GM06990 (cell line): Measurements from ENCODE around the gene CLSTN2.

ENCODE experiments used
- DNase-seq: peaks from one replicate; pipeline ENCODE4 v3.0.0-alpha.2; 2011; ENCODE audit not compliant: insufficient read length; ENCODE audit errors: extremely low read depth
- H3K27me3 ChIP-seq: replicated peaks from 2 replicates; pipeline ENCODE4 v1.6.0; 2011; ENCODE audit warnings: low read length; ENCODE audit not compliant: control insufficient read depth, insufficient read depth
- H3K36me3 ChIP-seq: 2 replicates; pipeline ENCODE4 v1.5.1; 2011; ENCODE audit warnings: low read length; ENCODE audit not compliant: control insufficient read depth, insufficient read depth
- H3K4me3 ChIP-seq: replicated peaks from 2 replicates; pipeline ENCODE4 v1.5.1; 2011; ENCODE audit warnings: low read depth, mild to moderate bottlenecking, control low read depth, low read length
- TF ChIP-seq, protein P1 (sequence below): IDR thresholded peaks from 2 replicates; pipeline ENCODE4 v1.5.1; 2011; ENCODE audit warnings: low read length, control low read depth, mild to moderate bottlenecking, inconsistent platforms; ENCODE audit not compliant: insufficient read depth, poor library complexity, severe bottlenecking

CLSTN2 gene

DNA sequence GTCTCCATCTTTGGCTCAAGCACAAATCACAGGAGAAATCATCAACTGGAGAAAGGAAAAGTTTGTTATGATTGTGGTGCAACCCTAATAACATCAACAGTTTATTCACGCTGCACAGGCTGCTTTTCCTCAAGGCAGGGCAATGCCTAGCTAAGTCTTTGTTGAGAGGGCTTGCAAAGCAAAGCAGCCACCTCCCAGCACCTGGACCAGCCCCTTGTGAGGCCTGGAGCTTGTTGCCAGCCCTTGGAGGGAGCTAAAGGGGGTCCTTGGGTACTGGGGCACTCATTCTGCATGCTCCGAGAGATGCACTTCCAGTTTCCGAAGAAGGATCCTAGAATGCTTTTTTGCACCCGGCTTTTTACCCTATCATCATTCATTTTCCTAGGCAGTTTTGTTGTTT lies 288.2 kb downstream of the CLSTN2 start:
- Histone ChIP-seq H3K36me3 (no peaks in the 10 kb centered on the region), H3K27me3 (no peaks in the 10 kb centered on the region; the same call in 1 of the 2 replicates), H3K4me3 (no peak overlapping the region)
- DNase-seq: no peak
- TF ChIP-seq, protein P1, sequence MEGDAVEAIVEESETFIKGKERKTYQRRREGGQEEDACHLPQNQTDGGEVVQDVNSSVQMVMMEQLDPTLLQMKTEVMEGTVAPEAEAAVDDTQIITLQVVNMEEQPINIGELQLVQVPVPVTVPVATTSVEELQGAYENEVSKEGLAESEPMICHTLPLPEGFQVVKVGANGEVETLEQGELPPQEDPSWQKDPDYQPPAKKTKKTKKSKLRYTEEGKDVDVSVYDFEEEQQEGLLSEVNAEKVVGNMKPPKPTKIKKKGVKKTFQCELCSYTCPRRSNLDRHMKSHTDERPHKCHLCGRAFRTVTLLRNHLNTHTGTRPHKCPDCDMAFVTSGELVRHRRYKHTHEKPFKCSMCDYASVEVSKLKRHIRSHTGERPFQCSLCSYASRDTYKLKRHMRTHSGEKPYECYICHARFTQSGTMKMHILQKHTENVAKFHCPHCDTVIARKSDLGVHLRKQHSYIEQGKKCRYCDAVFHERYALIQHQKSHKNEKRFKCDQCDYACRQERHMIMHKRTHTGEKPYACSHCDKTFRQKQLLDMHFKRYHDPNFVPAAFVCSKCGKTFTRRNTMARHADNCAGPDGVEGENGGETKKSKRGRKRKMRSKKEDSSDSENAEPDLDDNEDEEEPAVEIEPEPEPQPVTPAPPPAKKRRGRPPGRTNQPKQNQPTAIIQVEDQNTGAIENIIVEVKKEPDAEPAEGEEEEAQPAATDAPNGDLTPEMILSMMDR: no peak

DNA sequence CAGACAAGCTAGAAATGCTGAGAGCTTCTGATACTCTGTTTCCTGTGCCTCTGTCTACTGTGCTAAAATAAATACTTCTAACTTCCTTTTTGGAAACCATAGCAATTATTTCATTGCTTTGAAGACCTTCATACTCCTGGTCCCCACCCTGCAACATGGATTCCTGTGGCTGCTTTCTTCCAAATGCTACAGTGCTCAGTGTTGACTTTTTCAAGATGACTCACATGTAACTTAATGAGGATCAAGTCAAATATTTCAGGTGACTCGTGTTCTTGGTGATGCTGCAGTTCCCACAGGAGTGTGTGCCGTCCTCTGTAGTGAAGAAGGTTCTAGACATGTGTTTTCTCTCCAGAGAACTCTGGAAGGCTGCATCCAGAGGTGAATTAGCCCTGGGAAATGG lies 288.6 kb downstream of the CLSTN2 start:
- DNase-seq: no peak
- Histone ChIP-seq H3K27me3 (no peaks in the 10 kb centered on the region; the same call in 1 of the 2 replicates), H3K4me3 (no peak overlapping the region), H3K36me3 (no peaks in the 10 kb centered on the region)
- TF ChIP-seq, protein P1: no peak

DNA sequence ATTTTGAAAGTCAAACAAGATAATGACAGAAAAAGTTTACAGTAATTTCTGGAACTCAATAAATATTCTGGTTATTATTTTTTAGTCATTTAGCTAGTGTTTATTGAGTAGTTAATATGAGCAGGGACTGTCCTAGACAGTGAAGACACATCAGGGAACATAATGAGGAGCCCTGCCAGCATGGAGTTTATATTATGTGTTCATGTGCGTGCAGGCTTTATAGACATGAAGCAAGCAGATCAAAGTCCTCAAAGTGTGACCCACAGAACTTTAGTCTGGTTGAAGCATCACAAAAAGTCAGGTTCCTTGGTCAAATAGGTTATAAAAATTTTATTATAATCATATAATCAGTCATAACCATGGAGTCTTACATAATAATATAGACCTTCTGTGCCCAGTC lies 289.3 kb downstream of the CLSTN2 start:
- TF ChIP-seq, protein P1: no peak
- DNase-seq: no peak
- Histone ChIP-seq H3K27me3 (no peaks in the 10 kb centered on the region; the same call in 1 of the 2 replicates), H3K4me3 (no peak overlapping the region), H3K36me3 (no peaks in the 10 kb centered on the region)

DNA sequence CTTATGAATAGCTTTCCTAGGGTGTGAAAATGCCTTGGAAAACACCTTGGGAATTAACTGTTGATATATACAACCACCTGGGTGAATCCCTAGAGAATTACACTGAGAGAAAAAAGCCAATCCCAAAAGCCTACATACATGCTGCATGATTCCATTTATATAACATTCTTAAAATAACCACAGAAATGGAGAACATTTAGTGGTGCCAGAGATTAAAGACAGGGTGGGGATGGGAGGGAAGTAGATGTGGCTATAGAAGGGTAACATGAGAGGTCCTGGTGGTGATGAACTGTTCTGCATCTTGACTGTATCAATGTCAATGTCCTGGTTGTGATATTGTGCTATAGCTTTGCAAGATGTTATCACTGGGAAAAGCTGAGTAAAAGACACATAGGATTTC lies 291.0 kb downstream of the CLSTN2 start:
- Histone ChIP-seq H3K27me3 (no peaks in the 10 kb centered on the region; the same call in 1 of the 2 replicates), H3K36me3 (no peaks in the 10 kb centered on the region), H3K4me3 (no peak overlapping the region)
- TF ChIP-seq, protein P1: no peak
- no peak for DNase-seq

DNA sequence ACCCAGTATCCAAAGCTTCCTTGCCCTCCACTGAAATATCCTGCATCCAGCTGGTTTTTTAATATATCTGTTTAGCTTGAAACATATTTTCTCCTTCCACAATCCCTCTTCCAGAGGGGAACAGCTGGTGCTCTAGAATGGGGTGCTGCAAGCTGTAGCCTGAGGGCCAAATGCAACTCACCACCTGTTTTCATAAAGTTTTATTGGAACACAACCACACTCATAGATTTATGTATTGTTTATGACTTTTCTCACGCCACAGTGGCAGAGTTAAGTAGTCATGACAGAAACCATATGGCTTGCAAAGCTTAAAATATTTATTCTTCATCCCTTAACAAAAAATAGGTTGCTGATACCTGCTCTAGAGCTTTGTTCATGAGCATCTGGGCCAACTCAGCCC lies 298.7 kb downstream of the CLSTN2 start:
- no peak overlapping the region for H3K4me3 ChIP-seq
- H3K36me3 ChIP-seq: no peaks in the 10 kb centered on the region
- TF ChIP-seq, protein P1: no peak
- DNase-seq: no peak
- no peaks in the 10 kb centered on the region for H3K27me3 ChIP-seq

DNA sequence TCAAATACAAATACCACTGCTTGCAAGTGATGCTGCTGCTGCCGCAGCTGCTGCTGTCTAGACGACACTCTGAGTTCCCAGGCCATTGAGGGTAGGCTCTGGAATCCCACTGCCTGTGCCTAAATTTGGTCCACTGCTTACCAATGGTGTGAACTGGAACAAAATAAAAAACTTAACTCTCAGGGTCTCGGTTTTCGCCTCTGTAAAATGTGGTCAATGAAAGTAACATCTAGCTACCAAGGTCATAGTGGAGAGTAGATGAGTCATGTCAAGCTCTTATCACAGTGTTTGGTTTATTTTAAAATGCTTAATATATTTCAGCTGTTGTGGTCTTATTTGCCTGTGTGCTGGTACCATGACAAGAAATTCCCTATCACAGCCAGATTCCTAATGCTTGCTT lies 299.3 kb downstream of the CLSTN2 start:
- Histone ChIP-seq H3K27me3 (no peaks in the 10 kb centered on the region), H3K4me3 (no peak overlapping the region), H3K36me3 (no peaks in the 10 kb centered on the region)
- TF ChIP-seq, protein P1: no peak
- no peak for DNase-seq
